ENCODE data around the gene TNFRSF1A. TPM values are rescaled to one million over a fixed set of nuclear protein-coding genes. Genes with fewer than 3 reads are reported as not detected.

TNFRSF1A gene
- total RNA-seq, 1 donor from 2014 or later = 79.1 TPM

- Mint-ChIP-seq H3K36me3 (no peaks in the 10 kb centered on the region), H3K27me3 (peaks cover 13% of the 10 kb centered on the region), H3K27ac (peak overlapping the region; percentile 65), H3K4me3 (peak overlapping the region; percentile 14), H3K9me3 (no peaks in the 10 kb centered on the region), H3K4me1 (ENCODE audit: unreplicated experiment) (no peaks in the 10 kb centered on the region)
- no peak for TF ChIP-seq CTCF (conservative IDR thresholded peaks at IDR 0.05)
- DNase-seq (ENCODE audit: extremely low spot score, unreplicated experiment) = no peak
These were observed 35.7 kb downstream of the TNFRSF1A start for GRCh38 chr12:6306151-6306550.

GRCh38 chr12:6303071-6303470, 38.8 kb downstream of the TNFRSF1A start:
- no peaks in the 10 kb centered on the region for H3K36me3 Mint-ChIP-seq
- H3K4me1 Mint-ChIP-seq (ENCODE audit: unreplicated experiment) = no peaks in the 10 kb centered on the region
- no peaks in the 10 kb centered on the region for H3K9me3 Mint-ChIP-seq
- H3K27me3 Mint-ChIP-seq = peaks cover 8% of the 10 kb centered on the region
- H3K27ac Mint-ChIP-seq = no peak overlapping the region
- DNase-seq (ENCODE audit: extremely low spot score, unreplicated experiment) = no peak
- no peak overlapping the region for H3K4me3 Mint-ChIP-seq
- no peak for TF ChIP-seq CTCF (conservative IDR thresholded peaks at IDR 0.05)

GRCh38 chr12:6302621-6303020, 39.3 kb downstream of the TNFRSF1A start:
- H3K36me3 Mint-ChIP-seq = no peaks in the 10 kb centered on the region
- no peak overlapping the region for H3K27ac Mint-ChIP-seq
- H3K4me1 Mint-ChIP-seq (ENCODE audit: unreplicated experiment) = no peaks in the 10 kb centered on the region
- no peak overlapping the region for H3K4me3 Mint-ChIP-seq
- H3K27me3 Mint-ChIP-seq = peaks cover 8% of the 10 kb centered on the region
- no peak for TF ChIP-seq CTCF (conservative IDR thresholded peaks at IDR 0.05)
- DNase-seq (ENCODE audit: extremely low spot score, unreplicated experiment) = no peak
- peaks cover under 1% of the 10 kb centered on the region for H3K9me3 Mint-ChIP-seq

- no peak overlapping the region for H3K4me3 Mint-ChIP-seq
- no peaks in the 10 kb centered on the region for H3K4me1 Mint-ChIP-seq (ENCODE audit: unreplicated experiment)
- H3K9me3 Mint-ChIP-seq = peaks cover 4% of the 10 kb centered on the region
- H3K27me3 Mint-ChIP-seq = peaks cover 8% of the 10 kb centered on the region
- no peaks in the 10 kb centered on the region for H3K36me3 Mint-ChIP-seq
- no peak for DNase-seq (ENCODE audit: extremely low spot score, unreplicated experiment)
- no peak for TF ChIP-seq CTCF (conservative IDR thresholded peaks at IDR 0.05)
- H3K27ac Mint-ChIP-seq = no peak overlapping the region
These were observed 40.2 kb downstream of the TNFRSF1A start for GRCh38 chr12:6301721-6302120.

GRCh38 chr12:6297170-6297569, 44.7 kb downstream of the TNFRSF1A start:
- H3K4me3 Mint-ChIP-seq = no peak overlapping the region
- no peak for TF ChIP-seq CTCF (conservative IDR thresholded peaks at IDR 0.05)
- no peaks in the 10 kb centered on the region for H3K36me3 Mint-ChIP-seq
- H3K27ac Mint-ChIP-seq = peak overlapping the region; percentile 85
- peaks cover 9% of the 10 kb centered on the region for H3K4me1 Mint-ChIP-seq (ENCODE audit: unreplicated experiment)
- H3K9me3 Mint-ChIP-seq = peaks cover 4% of the 10 kb centered on the region
- no peak for DNase-seq (ENCODE audit: extremely low spot score, unreplicated experiment)
- peaks cover 3% of the 10 kb centered on the region for H3K27me3 Mint-ChIP-seq
